Testis (tissue), 3 donors: Measurements from ENCODE around the gene HS6ST3. TPM values are rescaled to one million over a fixed set of nuclear protein-coding genes. Genes with fewer than 3 reads are reported as not detected.
A peak's percentile ranks its signal among the peaks of the same experiment; 100 is the strongest.

Experiments used
- DNase-seq: peaks from one replicate; pipeline ENCODE4 v3.0.0-alpha.2; 2019
- H3K27ac ChIP-seq, 2 donors: fragments of 200-600 bp; sonication (generic); one replicate each; pipeline ENCODE4 v1.5.1; 2019
- H3K27me3 ChIP-seq: fragments of 200-600 bp; sonication (generic); one replicate; pipeline ENCODE4 v1.5.1; 2019
- H3K36me3 ChIP-seq: fragments of 200-600 bp; sonication (generic); one replicate; pipeline ENCODE4 v1.5.1; 2017; ENCODE audit warnings: low read depth; ENCODE audit errors: missing control alignments
- H3K4me1 ChIP-seq: fragments of 200-600 bp; sonication (generic); one replicate; pipeline ENCODE4 v1.5.1; 2019
- H3K4me3 ChIP-seq, 2 donors: fragments of 200-600 bp; sonication (generic); one replicate each; pipeline ENCODE4 v1.5.1; 2017 to 2019
- H3K9me3 ChIP-seq: fragments of 200-600 bp; sonication (generic); one replicate; pipeline ENCODE4 v1.5.1; 2017
- POLR2A ChIP-seq: fragments of 450-650 bp; IDR thresholded peaks from one replicate; pipeline ENCODE4 v1.6.1; 2017; ENCODE audit warnings: antibody characterized with exemption, mild to moderate bottlenecking, moderate library complexity
- WGBS, 2 donors: methylation state at CpG; one replicate each; pipeline ENCODE4 v1.1.5; 2018; 5-methylcytosine and 5-hydroxymethylcytosine counted together
- intact Hi-C: fragments of 100-400 bp; cut with DNase I; formaldehyde crosslinking; loops from one replicate; pipeline ENCODE4 v1.15.1; 2023; ENCODE audit warnings: low total_unique reads
- polyA plus RNA-seq: library from polyadenylated mRNA; stranded (reverse); fragments of 350-450 nt; fragmentation: Illumina TruSeq; extraction: RNeasy Lipid Tissue Mini Kit (QIAGEN cat#74804); gene quantifications from one replicate; pipeline ENCODE4 v1.2.3, GENCODE V29; 2014; ENCODE audit warnings: low read depth, low replicate concordance; ENCODE audit not compliant: insufficient read depth
- total RNA-seq, 2 donors: library from RNA; depleted of rRNA; stranded (reverse); fragments of >200 nt; gene quantifications; one replicate each; pipeline ENCODE4 v1.2.3, GENCODE V29; 2016
- TF ChIP-seq, protein P1 (sequence below), 3 experiments: fragments of 450-650 bp in 2 of 3; fragments of 200-600 bp in 1 of 3; sonication (generic) in 1 of 3; IDR thresholded peaks; one replicate each; pipeline ENCODE4 v1.5.1; 2016 to 2019; ENCODE audit warnings: antibody characterized with exemption in 3 of 3, mild to moderate bottlenecking in 2 of 3, moderate library complexity in 1 of 3

Gene HS6ST3
- total and polyA plus RNA-seq, 3 donors from 2014 or later, result 0.87 to 1.3 (median 1.3) TPM

- Histone ChIP-seq H3K4me3 (no peak overlapping the region), H3K27me3 (no peaks in the 10 kb centered on the region), H3K9me3 (no peaks in the 10 kb centered on the region), H3K36me3 (no peaks in the 10 kb centered on the region), H3K27ac (no peak overlapping the region), H3K4me1 (no peaks in the 10 kb centered on the region)
- intact Hi-C loops, result no loop called here
- DNase-seq, result peak; percentile 44
- TF ChIP-seq POLR2A, result no peak
- TF ChIP-seq, protein P1, sequence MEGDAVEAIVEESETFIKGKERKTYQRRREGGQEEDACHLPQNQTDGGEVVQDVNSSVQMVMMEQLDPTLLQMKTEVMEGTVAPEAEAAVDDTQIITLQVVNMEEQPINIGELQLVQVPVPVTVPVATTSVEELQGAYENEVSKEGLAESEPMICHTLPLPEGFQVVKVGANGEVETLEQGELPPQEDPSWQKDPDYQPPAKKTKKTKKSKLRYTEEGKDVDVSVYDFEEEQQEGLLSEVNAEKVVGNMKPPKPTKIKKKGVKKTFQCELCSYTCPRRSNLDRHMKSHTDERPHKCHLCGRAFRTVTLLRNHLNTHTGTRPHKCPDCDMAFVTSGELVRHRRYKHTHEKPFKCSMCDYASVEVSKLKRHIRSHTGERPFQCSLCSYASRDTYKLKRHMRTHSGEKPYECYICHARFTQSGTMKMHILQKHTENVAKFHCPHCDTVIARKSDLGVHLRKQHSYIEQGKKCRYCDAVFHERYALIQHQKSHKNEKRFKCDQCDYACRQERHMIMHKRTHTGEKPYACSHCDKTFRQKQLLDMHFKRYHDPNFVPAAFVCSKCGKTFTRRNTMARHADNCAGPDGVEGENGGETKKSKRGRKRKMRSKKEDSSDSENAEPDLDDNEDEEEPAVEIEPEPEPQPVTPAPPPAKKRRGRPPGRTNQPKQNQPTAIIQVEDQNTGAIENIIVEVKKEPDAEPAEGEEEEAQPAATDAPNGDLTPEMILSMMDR (IDR thresholded peaks at IDR 0.05), result no peak
Measured at GRCh38 chr13:96822895-96823294, 733.0 kb downstream of the HS6ST3 start.

GRCh38 chr13:96824140-96824539, 734.2 kb downstream of the HS6ST3 start:
- Histone ChIP-seq H3K27me3 (no peaks in the 10 kb centered on the region), H3K36me3 (no peaks in the 10 kb centered on the region), H3K4me3 (no peak overlapping the region), H3K27ac (no peak overlapping the region), H3K4me1 (no peaks in the 10 kb centered on the region), H3K9me3 (no peaks in the 10 kb centered on the region)
- no peak for TF ChIP-seq POLR2A
- TF ChIP-seq, protein P1 (IDR thresholded peaks at IDR 0.05), result no peak
- intact Hi-C loops, result no loop called here
- WGBS, 2 donors, result 84 to 89% methylated on average over 10 of the region's 10 CpGs
- DNase-seq, result no peak

DNA sequence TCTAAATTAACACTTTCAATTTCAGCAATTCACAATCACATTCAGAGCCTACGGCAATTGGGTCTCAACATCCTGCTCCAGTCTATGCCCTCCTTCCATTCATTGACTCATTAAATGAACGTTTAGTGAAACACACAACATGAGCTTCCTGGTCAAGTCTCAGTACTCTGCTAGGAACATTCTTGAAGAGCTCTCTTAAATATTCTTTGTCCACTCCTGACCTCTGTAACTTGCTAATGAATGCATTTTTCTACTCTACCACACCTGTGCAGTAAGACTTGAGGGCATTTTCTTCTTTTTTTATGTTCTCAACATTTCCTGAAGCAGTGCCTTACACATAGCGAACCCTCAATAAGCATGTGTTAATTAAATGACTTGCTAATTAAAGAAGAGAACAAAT, 735.7 kb downstream of the HS6ST3 start:
- DNase-seq, result no peak

GRCh38 chr13:96834626-96835025, 744.7 kb downstream of the HS6ST3 start:
- intact Hi-C loops, result no loop called here
- Histone ChIP-seq H3K9me3 (no peaks in the 10 kb centered on the region), H3K4me3 (no peak overlapping the region), H3K4me1 (no peaks in the 10 kb centered on the region), H3K27ac (no peak overlapping the region), H3K36me3 (no peaks in the 10 kb centered on the region), H3K27me3 (no peaks in the 10 kb centered on the region)
- TF ChIP-seq POLR2A, result no peak
- TF ChIP-seq, protein P1 (IDR thresholded peaks at IDR 0.05), result no peak
- DNase-seq, result no peak
- WGBS, 2 donors, result 83 to 89% methylated on average over 4 of the region's 4 CpGs

More for the DNA sequence above, 735.7 kb downstream of the HS6ST3 start:
- Histone ChIP-seq H3K4me3 (no peak overlapping the region), H3K27me3 (no peaks in the 10 kb centered on the region), H3K27ac (no peak overlapping the region), H3K9me3 (no peaks in the 10 kb centered on the region), H3K36me3 (no peaks in the 10 kb centered on the region), H3K4me1 (no peaks in the 10 kb centered on the region)
- WGBS, 2 donors, result 80 to 86% methylated on average over 3 of the region's 3 CpGs
- TF ChIP-seq, protein P1 (IDR thresholded peaks at IDR 0.05), result no peak
- no peak for TF ChIP-seq POLR2A
- intact Hi-C loops, result no loop called here

GRCh38 chr13:96835546-96835945, 745.6 kb downstream of the HS6ST3 start:
- H3K4me1 ChIP-seq, result no peaks in the 10 kb centered on the region
- H3K9me3 ChIP-seq, result no peaks in the 10 kb centered on the region
- DNase-seq, result no peak
- H3K4me3 ChIP-seq, result no peak overlapping the region
- H3K27me3 ChIP-seq, result no peaks in the 10 kb centered on the region
- TF ChIP-seq, protein P1 (IDR thresholded peaks at IDR 0.05), result no peak
- no peak for TF ChIP-seq POLR2A
- no peaks in the 10 kb centered on the region for H3K36me3 ChIP-seq
- no peak overlapping the region for H3K27ac ChIP-seq
- intact Hi-C loops, result no loop called here
- WGBS, 2 donors, result 45 to 46% methylated on average over 4 of the region's 4 CpGs
